NCI-H1436 (cell line): Measurements from ENCODE around the gene SPEN.

ENCODE experiments used
- DNase-seq: peaks from one replicate; lab custom pipeline; 2025; lab: John Stamatoyannopoulos, UW

Gene SPEN

GRCh38 chr1:15937706-15938168 lies 90.2 kb downstream of the SPEN start:
- DNase-seq = no peak

DNA sequence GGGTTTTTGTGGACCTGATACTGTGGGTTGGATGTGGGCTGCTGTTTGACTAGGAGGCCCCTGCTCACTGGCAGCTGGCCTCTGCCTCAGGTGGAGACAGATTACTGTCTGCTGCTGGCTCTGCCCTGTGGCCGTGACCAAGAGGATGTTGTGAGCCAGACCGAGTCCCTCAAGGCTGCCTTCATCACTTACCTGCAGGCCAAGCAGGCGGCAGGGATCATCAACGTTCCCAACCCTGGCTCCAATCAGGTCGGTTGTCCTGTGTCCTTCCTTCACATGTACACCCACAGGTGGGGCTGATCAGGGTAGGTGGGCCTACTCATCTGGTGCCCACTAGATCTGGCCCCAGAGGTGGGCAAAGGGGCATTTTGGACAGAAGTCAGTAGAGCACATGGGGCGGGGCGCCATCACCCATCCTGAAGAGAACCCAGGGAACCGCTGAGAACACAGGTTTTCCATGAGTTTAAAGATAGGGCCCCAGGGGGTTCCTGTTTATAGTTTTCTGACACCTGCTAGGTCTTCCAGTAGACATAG lies 91.2 kb downstream of the SPEN start:
- no peak for DNase-seq

GRCh38 chr1:15939181-15940109 lies 91.9 kb downstream of the SPEN start:
- DNase-seq = no peak

DNA sequence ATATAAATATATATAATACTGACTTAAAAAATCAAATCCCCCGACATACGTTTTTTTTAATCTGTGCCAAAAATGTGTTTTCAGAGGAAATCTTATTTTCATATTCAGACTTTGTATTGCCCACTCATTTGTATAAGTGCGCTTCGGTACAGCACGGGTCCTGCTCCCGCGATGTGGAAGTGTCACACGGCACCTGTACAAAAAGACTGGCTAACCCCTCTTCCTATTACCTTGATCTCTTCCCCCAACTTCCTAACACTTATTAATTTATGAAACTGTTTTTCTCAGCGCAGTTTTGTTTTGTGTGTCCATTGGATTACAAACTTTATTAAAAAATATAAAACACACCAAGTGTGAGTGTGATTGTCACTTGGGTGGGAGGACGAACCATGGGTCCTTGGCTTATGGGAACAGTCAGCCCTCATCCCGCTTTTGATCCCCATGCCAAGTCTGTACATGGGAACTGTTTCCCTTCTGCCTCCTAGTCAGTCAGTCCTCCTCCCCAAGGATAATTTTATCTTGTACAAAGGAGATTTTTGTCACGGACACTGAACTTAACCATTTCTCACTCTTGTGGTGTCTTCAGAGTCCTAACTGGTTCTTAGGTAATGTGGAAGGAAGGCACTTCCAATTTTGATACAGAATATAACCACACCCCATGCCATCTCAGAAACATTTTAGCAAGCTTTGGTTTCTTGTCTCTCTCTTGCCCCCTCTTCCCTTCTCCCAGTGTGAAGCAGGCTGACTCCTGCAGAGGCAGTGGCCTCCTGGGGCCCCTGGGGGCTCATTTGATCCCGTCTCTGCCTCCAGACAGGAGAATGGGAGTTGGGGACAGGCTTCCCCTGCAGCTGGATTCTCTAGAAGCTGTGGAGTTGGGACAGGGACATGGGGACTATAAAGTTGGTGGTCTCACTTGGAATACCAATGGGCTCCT lies 92.9 kb downstream of the SPEN start:
- no peak for DNase-seq

DNA sequence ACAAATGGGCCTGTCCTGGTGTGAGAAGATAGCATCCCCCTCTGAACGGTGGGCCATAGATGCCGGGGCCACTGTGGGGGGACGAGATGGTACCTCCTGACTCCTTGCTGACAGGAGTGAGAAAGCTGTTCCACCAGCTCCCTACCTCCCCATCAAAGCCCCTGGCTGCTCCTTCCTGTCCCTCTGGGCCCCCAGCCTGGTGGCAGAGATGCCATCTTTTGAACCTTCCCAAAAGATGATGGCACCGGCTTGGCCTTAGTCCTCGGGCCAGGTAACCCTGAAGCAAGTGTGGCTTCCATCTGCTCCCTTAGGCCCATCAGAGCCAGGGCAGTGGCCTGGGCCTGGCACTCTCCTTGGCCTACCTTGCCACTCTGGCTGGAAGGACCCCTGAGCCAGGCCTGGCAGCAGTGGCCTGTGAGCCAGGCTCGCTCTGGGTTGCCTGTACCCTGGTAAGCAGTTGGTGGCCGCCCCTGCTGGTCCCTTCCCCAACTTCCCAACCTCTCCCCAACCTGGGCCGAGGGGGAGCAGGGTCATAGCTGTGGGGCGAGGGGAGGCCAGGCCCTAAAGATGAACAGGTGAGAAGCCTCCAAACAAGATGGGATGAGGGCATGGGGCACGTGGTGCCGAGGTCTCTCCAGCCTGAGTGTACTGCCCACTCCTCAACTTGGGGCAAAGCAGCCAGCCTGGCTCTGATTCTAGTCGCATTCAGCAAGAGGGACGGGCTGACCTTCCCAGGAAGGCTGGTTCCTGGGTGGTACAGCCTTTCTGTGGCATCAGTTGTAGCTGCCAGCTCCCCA lies 93.7 kb downstream of the SPEN start:
- DNase-seq = no peak

DNA sequence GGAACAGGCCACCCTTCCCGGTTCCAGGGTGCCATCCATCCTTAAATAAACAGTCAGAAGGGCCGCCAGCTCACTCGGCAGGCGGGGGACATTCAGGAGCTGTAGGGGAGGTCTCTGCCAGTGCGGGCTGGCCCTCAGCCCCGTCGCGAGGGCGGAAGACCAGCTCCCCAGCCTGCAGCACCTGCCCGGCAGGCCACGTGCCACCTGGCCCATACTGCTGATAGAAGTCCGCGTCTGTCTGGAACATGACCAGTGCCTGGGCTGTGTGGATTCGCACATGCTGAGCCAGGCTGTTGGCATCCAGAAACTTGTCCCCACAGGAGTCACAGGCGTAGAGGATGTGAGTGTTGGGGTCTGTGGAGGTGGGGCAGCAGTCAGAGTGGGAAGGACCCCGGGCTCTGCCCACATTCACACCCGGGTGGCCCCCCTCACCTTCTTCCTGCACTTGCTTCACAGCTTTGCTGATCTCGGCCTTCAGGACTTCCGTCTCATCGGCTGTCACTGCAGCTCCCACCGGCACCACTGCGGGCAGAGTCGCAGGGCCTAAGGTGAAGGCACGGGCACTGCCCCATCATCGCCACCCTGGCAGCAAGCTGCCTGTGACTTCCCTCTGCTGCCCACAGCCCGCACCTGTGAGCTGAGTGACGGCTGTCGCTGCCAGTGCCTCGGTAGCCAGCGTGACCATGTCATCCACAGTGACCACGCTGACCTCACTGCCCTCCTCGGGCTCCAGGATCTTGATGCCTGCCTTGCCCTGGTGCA lies 94.6 kb downstream of the SPEN start:
- no peak for DNase-seq

GRCh38 chr1:15942661-15943327 lies 95.3 kb downstream of the SPEN start:
- DNase-seq = no peak

- no peak for DNase-seq
Observed at GRCh38 chr1:15943328-15943991, 96.0 kb downstream of the SPEN start.

DNA sequence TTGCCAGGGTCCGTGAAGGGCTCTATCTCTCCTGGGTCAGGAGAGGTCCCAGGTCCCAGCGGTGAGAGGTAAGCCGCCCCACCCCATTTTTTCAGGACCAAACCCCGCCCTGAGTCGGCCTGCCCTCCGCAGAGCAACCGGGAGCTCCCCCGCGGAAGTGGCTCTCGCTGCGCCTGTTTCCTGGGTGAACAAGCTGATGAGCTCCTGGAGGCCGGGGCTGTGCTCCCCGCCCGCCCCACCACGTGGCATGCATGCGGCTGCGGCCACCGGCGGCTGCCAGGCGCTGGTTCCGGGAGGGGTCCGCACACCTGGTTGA lies 96.4 kb downstream of the SPEN start:
- DNase-seq = no peak

DNA sequence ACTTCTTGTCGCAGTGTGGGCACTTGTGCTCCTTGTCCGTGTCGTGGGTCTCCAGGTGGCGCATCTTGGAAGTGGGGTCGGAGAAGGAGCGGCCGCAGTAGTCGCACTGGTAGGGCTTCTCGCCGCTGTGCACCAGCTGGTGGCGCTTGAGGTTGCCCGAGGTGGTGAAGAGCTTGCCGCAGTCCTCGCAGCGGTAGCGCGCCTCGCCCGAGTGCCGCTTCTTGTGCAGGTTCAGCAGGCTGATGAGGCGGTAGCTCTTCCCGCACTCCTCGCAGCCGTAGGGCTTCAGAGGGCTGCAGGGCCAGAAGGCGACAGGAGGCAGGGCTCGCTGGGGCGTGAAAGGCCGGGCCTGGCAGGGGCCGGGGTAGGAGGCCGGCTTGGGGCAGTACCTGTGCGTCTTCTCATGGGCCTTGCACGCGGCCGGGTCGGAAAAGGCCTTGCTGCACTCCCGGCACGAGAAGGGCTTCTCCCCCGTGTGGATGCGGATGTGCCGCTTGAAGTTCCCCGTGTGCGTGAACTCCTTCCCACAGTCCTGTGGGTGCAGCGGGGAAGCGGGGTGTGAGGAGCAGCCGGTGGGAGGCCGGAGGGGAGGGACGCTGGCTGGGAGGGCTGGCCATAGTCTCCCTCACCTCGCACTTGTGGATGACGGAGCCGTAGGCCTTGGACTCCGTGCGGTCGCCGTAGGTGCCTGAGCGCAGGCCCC lies 97.0 kb downstream of the SPEN start:
- DNase-seq = no peak

GRCh38 chr1:15945011-15945831 lies 97.7 kb downstream of the SPEN start:
- no peak for DNase-seq

- DNase-seq = no peak
Observed at GRCh38 chr1:15945832-15946448, 98.4 kb downstream of the SPEN start.

DNA sequence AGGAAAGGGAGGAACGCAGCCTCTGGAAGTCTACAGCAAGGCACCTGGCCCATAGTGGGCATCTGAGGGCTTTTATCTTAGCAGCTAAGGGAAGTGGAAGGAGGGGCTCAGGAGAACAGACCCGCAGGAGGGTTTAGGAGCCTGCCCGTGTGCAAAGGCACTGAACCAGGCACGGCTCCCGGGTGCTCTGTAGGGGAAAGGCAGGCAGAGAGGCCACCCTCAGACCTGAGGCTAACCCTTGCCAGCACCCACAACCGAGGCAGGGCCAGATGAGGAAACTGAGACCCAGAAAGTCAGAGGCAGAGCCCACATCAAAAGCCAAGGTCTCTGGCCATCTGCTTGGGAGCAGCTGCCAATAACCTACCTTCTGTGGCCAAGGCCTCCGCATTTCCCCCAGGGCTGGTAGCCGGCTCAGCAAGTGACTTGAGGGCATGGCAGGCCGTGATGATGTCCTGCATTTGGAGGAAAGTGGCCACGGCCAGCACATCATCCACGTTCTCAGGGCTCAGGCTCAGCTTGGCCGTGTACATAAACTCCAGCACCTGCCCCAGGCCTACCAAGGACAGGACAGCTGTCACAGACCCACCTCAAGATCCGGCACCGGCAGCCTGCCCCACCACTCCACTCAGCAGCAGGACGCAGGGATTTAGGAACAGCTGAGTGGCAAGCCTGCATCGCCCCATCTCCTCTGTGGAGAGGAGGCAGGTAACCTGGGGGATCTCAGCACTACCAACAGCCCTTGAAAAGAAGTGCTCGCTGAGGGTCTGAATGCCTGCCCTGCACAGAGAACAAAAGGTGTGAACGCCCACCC lies 99.3 kb downstream of the SPEN start:
- no peak for DNase-seq

DNA sequence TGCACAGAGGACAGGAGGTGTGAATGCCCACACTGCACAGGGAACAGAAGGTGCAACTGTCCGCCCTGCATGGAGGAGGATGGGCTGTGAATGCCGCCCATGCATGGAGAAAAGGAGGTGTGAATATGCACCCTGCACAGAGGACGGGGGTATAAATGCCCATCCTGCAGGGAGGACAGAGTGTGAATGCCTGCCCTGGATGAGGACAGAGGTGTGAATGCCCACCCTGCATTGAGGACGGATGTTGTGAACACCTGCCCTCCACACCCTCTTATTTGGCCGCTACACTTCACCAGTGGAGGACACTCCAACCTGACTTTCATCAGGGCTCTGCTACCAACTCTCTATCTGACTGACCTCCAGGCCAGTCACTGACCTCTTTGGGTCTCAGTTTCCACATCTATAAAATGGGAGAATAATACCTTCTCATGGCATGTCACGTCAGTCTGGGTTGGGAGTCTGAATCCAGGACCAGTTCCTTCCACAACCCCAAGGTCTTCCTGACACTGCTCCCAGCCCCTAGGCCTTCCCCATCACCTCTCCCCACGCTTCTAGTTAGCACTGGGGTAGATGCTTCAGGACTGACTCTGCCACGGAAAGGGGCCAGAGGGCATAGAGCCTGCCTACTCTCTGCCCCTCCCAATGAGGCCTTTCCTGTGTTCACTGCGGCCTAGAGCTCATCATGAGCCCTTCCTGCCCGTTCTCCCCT lies 100.0 kb downstream of the SPEN start:
- DNase-seq = no peak

- DNase-seq = no peak
Observed at GRCh38 chr1:15948091-15948591, 100.6 kb downstream of the SPEN start.
